B cell (primary cell): ENCODE measurements around the gene DLG1. TPM values are rescaled to one million over a fixed set of nuclear protein-coding genes. Genes with fewer than 3 reads are reported as not detected.

Experiments
- ATAC-seq: fragments of 200-7000 bp; cut with Tn5 transposase; one replicate; pipeline ENCODE4 v1.10.0; 2021; ENCODE audit warnings: low read depth, mild to moderate bottlenecking, moderate number of reproducible peaks, moderate library complexity
- CTCF ChIA-PET: fragments of 350-600 bp; sonication (Branson Sonifier 250); formaldehyde crosslinking; loops from one replicate; lab custom pipeline; 2021; ENCODE audit warnings: antibody characterized with exemption, inconsistent platforms; lab: Charles Lee
- POLR2A ChIA-PET: fragments of 350-600 bp; sonication (Branson Sonifier 250); formaldehyde crosslinking; loops from one replicate; lab custom pipeline; 2021; ENCODE audit warnings: antibody characterized with exemption; lab: Charles Lee
- DNase-seq: peaks from one replicate; pipeline ENCODE4 v3.0.0; 2013
- H2AFZ ChIP-seq: 2 replicates; pipeline ENCODE4 v1.6.1; 2012; ENCODE audit warnings: mild to moderate bottlenecking, low read depth, low read length; ENCODE audit not compliant: insufficient read depth, poor library complexity, severe bottlenecking
- H3K27ac ChIP-seq, 2 donors: 1 replicate in 1 of 2; 2 replicates in 1 of 2; pipeline ENCODE4 v1.5.1; 2012 to 2013; ENCODE audit warnings: low read length in 2 of 2, mild to moderate bottlenecking in 2 of 2, moderate library complexity in 1 of 2
- H3K27me3 ChIP-seq, 4 experiments: fragments of 200-600 bp in 1 of 4; sonication (generic) in 1 of 4; replicated peaks in 1 of 4; 1 replicate in 2 of 4; 2 replicates in 2 of 4; pipeline versions ENCODE4 v1.6.1 to v1.7.0; 2013 to 2016; ENCODE audit warnings: low read length in 3 of 4, mild to moderate bottlenecking in 2 of 4, mixed read lengths in 1 of 4, moderate library complexity in 1 of 4; ENCODE audit not compliant: insufficient read depth in 4 of 4, control insufficient read depth in 3 of 4; ENCODE audit errors: control extremely low read depth in 1 of 4
- H3K36me3 ChIP-seq, 2 experiments: replicated peaks in 1 of 2; 1 replicate in 1 of 2; 2 replicates in 1 of 2; pipeline versions ENCODE4 v1.6.1 to v1.7.1; 2013; ENCODE audit warnings: low read length in 1 of 2; ENCODE audit not compliant: insufficient read depth in 2 of 2, control insufficient read depth in 1 of 2; ENCODE audit errors: control extremely low read depth in 1 of 2, extremely low read depth in 1 of 2
- H3K4me1 ChIP-seq, 2 donors: fragments of 200-600 bp in 1 of 2; sonication (generic) in 1 of 2; 1 replicate in 1 of 2; 2 replicates in 1 of 2; pipeline versions ENCODE4 v1.5.1 to v1.6.1; 2013 to 2017; ENCODE audit warnings: low read length in 2 of 2; ENCODE audit not compliant: control insufficient read depth in 2 of 2, insufficient read depth in 2 of 2
- H3K4me2 ChIP-seq: replicated peaks from 2 replicates; pipeline ENCODE3; 2012; ENCODE audit warnings: mild to moderate bottlenecking, low read depth, low read length; ENCODE audit not compliant: poor library complexity, severe bottlenecking
- H3K4me3 ChIP-seq, 5 experiments: fragments of 200-600 bp in 1 of 5; sonication (generic) in 1 of 5; 1 replicate in 3 of 5; 2 replicates in 2 of 5; pipeline versions ENCODE4 v1.5.1 to v1.7.0; 2011 to 2016; ENCODE audit warnings: low read length in 4 of 5, mild to moderate bottlenecking in 4 of 5, low read depth in 2 of 5, control low read depth in 1 of 5, moderate library complexity in 1 of 5; ENCODE audit not compliant: insufficient read depth in 1 of 5; ENCODE audit errors: control extremely low read depth in 1 of 5, extremely low read depth in 1 of 5
- H3K79me2 ChIP-seq: fragments of 200-600 bp; sonication (generic); one replicate; pipeline ENCODE4 v1.6.0; 2016; ENCODE audit warnings: low read length; ENCODE audit not compliant: control insufficient read depth, insufficient read depth
- H3K9ac ChIP-seq: fragments of 200-600 bp; sonication (generic); 2 replicates; pipeline ENCODE4 v1.6.1; 2017; ENCODE audit warnings: mild to moderate bottlenecking, low read length, moderate library complexity
- H3K9me3 ChIP-seq, 3 donors: one replicate each; pipeline versions ENCODE4 v1.6.1 to v1.7.1; 2013; ENCODE audit warnings: low read length in 2 of 3; ENCODE audit not compliant: control insufficient read depth in 2 of 3, insufficient read depth in 1 of 3; ENCODE audit errors: control extremely low read depth in 1 of 3
- H4K20me1 ChIP-seq: 2 replicates; pipeline ENCODE4 v1.6.0; 2012; ENCODE audit warnings: mild to moderate bottlenecking, low read length; ENCODE audit not compliant: insufficient read depth, control insufficient read depth, poor library complexity, severe bottlenecking
- H3K27ac Mint-ChIP-seq: one replicate; pipeline ENCODE4 v1.8.0; 2021; ENCODE audit warnings: mixed read lengths
- H3K27me3 Mint-ChIP-seq: one replicate; pipeline ENCODE4 v1.8.0; 2021; ENCODE audit warnings: mixed read lengths
- H3K4me1 Mint-ChIP-seq: one replicate; pipeline ENCODE4 v1.8.0; 2021; ENCODE audit warnings: mixed read lengths
- H3K4me3 Mint-ChIP-seq: one replicate; pipeline ENCODE4 v1.8.0; 2021; ENCODE audit warnings: mixed read lengths
- H3K9me3 Mint-ChIP-seq: one replicate; pipeline ENCODE4 v1.8.0; 2022; ENCODE audit warnings: mixed read lengths; ENCODE audit not compliant: insufficient read depth
- EZH2 ChIP-seq: IDR thresholded peaks from 2 replicates; pipeline ENCODE4 v1.6.1; 2012; ENCODE audit warnings: borderline replicate concordance, low read depth, mild to moderate bottlenecking, moderate library complexity, low read length; ENCODE audit not compliant: insufficient read depth, poor library complexity, severe bottlenecking
- WGBS: methylation state at CpG from one replicate; pipeline ENCODE4 v1.1.5; 2013; ENCODE audit warnings: missing lambda C conversion rate; ENCODE audit not compliant: insufficient coverage; 5-methylcytosine and 5-hydroxymethylcytosine counted together
- intact Hi-C: fragments of 100-400 bp; cut with micrococcal nuclease; formaldehyde crosslinking; loops from one replicate; pipeline ENCODE4 v1.10.0; 2022
- polyA plus RNA-seq: library from polyadenylated mRNA; depleted of rRNA; stranded (reverse); fragments of >200 nt; gene quantifications from 2 replicates; pipeline ENCODE4 v1.2.3, GENCODE V29; 2012
- total RNA-seq, 2 donors: library from RNA; stranded (reverse); fragments of 120-200 nt in 1 of 2; gene quantifications; 1 replicate in 1 of 2; 2 replicates in 1 of 2; pipeline versions ENCODE4 v1.2.3 to v1.2.4, GENCODE V29; 2013 to 2022
- TF ChIP-seq, protein P1 (sequence below): fragments of 200-600 bp; IDR thresholded peaks from one replicate; pipeline ENCODE4 v1.8.0; 2022; ENCODE audit warnings: antibody characterized with exemption, mild to moderate bottlenecking

Gene DLG1
- total and polyA plus RNA-seq, 2 donors (not counting 1 experiment from before 2014, with no cell fraction given) = 23.4 to 114 TPM

DNA sequence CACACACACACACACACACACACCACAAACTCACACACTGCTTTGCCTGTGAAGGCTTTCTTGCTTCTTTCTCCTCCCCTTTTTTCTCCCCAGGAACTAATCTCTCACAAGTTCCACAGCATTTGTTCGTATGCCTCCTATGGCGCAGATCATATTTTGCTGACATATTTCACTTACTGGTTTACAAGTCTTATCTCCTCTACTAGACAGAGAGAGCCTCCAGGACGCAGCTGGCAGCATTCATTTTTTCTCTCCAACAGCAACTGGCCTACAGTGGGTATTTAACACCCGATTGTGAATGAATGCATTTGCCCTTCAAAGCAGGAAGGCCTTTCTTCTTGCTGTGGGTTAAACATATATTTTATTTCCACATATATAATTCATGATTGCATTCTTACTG is 47.0 kb upstream of the DLG1 start:
- Mint-ChIP-seq H3K27me3 (peaks cover 16% of the 10 kb centered on the region), H3K4me1 (no peaks in the 10 kb centered on the region), H3K27ac (no peak overlapping the region), H3K4me3 (no peak overlapping the region), H3K9me3 (no peaks in the 10 kb centered on the region)
- TF ChIP-seq, protein P1, sequence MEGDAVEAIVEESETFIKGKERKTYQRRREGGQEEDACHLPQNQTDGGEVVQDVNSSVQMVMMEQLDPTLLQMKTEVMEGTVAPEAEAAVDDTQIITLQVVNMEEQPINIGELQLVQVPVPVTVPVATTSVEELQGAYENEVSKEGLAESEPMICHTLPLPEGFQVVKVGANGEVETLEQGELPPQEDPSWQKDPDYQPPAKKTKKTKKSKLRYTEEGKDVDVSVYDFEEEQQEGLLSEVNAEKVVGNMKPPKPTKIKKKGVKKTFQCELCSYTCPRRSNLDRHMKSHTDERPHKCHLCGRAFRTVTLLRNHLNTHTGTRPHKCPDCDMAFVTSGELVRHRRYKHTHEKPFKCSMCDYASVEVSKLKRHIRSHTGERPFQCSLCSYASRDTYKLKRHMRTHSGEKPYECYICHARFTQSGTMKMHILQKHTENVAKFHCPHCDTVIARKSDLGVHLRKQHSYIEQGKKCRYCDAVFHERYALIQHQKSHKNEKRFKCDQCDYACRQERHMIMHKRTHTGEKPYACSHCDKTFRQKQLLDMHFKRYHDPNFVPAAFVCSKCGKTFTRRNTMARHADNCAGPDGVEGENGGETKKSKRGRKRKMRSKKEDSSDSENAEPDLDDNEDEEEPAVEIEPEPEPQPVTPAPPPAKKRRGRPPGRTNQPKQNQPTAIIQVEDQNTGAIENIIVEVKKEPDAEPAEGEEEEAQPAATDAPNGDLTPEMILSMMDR = no peak
- no peak for TF ChIP-seq EZH2
- intact Hi-C loops = no loop called here
- CTCF ChIA-PET = interaction anchor here (0.7 kb wide), 1 partner anchor 88 kb away, joined by 3 read pairs; no protein-coding TSS in a partner anchor
- Histone ChIP-seq H3K9me3 (no peaks in the 10 kb centered on the region), H3K27ac (no peak overlapping the region), H3K4me2 (no peak overlapping the region), H3K27me3 (no peaks in the 10 kb centered on the region), H3K4me1 (no peaks in the 10 kb centered on the region), H3K4me3 (no peak overlapping the region), H2AFZ (no peak overlapping the region), H3K9ac (no peak overlapping the region), H3K36me3 (no peaks in the 10 kb centered on the region), H4K20me1 (no peaks in the 10 kb centered on the region), H3K79me2 (no peaks in the 10 kb centered on the region)
- WGBS = 95% methylated on average over 2 of the region's 4 CpGs
- no peak for ATAC-seq
- POLR2A ChIA-PET = no interaction called here
- no peak for DNase-seq

GRCh38 chr3:197344582-197345318 is 46.3 kb upstream of the DLG1 start:
- intact Hi-C loops = no loop called here

More at GRCh38 chr3:197344582-197345318, 46.3 kb upstream of the DLG1 start:
- Histone ChIP-seq H3K4me2 (no peak overlapping the region), H3K27ac (no peak overlapping the region), H3K4me1 (no peaks in the 10 kb centered on the region), H2AFZ (no peak overlapping the region), H3K9ac (no peak overlapping the region), H3K4me3 (no peak overlapping the region), H3K9me3 (no peaks in the 10 kb centered on the region), H3K36me3 (no peaks in the 10 kb centered on the region), H3K27me3 (no peaks in the 10 kb centered on the region), H4K20me1 (no peaks in the 10 kb centered on the region), H3K79me2 (no peaks in the 10 kb centered on the region)
- ATAC-seq (no peak), DNase-seq (no peak)
- Mint-ChIP-seq H3K4me1 (no peaks in the 10 kb centered on the region), H3K9me3 (no peaks in the 10 kb centered on the region), H3K27ac (no peak overlapping the region), H3K27me3 (peaks cover 14% of the 10 kb centered on the region), H3K4me3 (no peak overlapping the region)
- POLR2A ChIA-PET = no interaction called here
- 93% methylated on average over 11 of the region's 11 CpGs for WGBS
- TF ChIP-seq EZH2 = no peak
- TF ChIP-seq, protein P1 = no peak
- CTCF ChIA-PET = no interaction called here
